IPS-20b (cell line): ENCODE measurements around the gene TMSB4X.

Experiments used
- H3K27ac ChIP-seq: one replicate; pipeline ENCODE4 v1.5.1; 2013; ENCODE audit warnings: low read length
- H3K27me3 ChIP-seq: 2 replicates; pipeline ENCODE4 v1.6.1; 2013; ENCODE audit warnings: mild to moderate bottlenecking, low read length, inconsistent platforms; ENCODE audit not compliant: insufficient read depth
- H3K36me3 ChIP-seq: 2 replicates; pipeline ENCODE4 v1.6.1; 2013; ENCODE audit warnings: low read depth, mild to moderate bottlenecking, inconsistent platforms, low read length, moderate library complexity; ENCODE audit not compliant: insufficient read depth
- H3K4me1 ChIP-seq: 2 replicates; pipeline ENCODE4 v1.6.1; 2013; ENCODE audit warnings: mild to moderate bottlenecking, control low read depth, inconsistent platforms, low read length, moderate library complexity; ENCODE audit not compliant: insufficient read depth
- H3K4me3 ChIP-seq: 2 replicates; pipeline ENCODE4 v1.5.1; 2013; ENCODE audit warnings: mild to moderate bottlenecking, low read length, inconsistent platforms
- H3K9ac ChIP-seq: 2 replicates; pipeline ENCODE4 v1.6.1; 2013; ENCODE audit warnings: low read depth, mild to moderate bottlenecking, inconsistent platforms, low read length, moderate library complexity
- H3K9me3 ChIP-seq: 2 replicates; pipeline ENCODE4 v1.6.1; 2013; ENCODE audit warnings: mild to moderate bottlenecking, low read depth, low read length, inconsistent platforms; ENCODE audit not compliant: insufficient read depth

The TMSB4X gene

GRCh38 chrX:12989461-12989860 lies 14.6 kb downstream of the TMSB4X start:
- Histone ChIP-seq H3K27me3 (no peaks in the 10 kb centered on the region), H3K36me3 (no peaks in the 10 kb centered on the region), H3K9ac (no peak overlapping the region), H3K9me3 (no peaks in the 10 kb centered on the region), H3K27ac (no peak overlapping the region), H3K4me1 (no peaks in the 10 kb centered on the region), H3K4me3 (no peak overlapping the region)

DNA sequence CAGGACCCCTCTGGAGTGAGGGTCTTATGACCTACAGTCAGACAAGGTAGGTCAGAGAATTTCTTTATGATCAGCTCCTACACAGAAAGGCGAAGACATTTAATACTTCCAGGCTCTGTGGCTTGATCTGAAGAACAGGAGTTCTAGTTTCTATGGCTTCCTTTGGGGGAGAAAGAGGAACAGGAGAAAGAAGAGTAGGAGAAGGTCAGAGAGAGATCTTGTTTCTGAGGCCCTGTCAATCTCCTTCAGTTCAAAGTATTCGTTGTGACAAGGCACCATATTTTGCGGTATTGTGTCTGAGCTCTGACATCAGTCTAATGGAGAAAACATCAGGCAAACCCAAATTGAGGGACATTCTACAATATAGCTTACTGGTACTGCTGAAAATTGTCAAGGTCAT lies 16.7 kb downstream of the TMSB4X start:
- Histone ChIP-seq H3K27ac (no peak overlapping the region), H3K9ac (no peak overlapping the region), H3K36me3 (no peaks in the 10 kb centered on the region), H3K4me3 (no peak overlapping the region), H3K27me3 (no peaks in the 10 kb centered on the region), H3K4me1 (no peaks in the 10 kb centered on the region), H3K9me3 (no peaks in the 10 kb centered on the region)

GRCh38 chrX:12992544-12993118 lies 17.7 kb downstream of the TMSB4X start:
- Histone ChIP-seq H3K4me3 (no peak overlapping the region), H3K36me3 (no peaks in the 10 kb centered on the region), H3K27ac (no peak overlapping the region), H3K27me3 (no peaks in the 10 kb centered on the region), H3K9me3 (no peaks in the 10 kb centered on the region), H3K4me1 (no peaks in the 10 kb centered on the region), H3K9ac (no peak overlapping the region)

GRCh38 chrX:12993826-12994225 lies 18.9 kb downstream of the TMSB4X start:
- no peak overlapping the region for H3K9ac ChIP-seq
- no peaks in the 10 kb centered on the region for H3K9me3 ChIP-seq
- no peak overlapping the region for H3K4me3 ChIP-seq
- no peaks in the 10 kb centered on the region for H3K27me3 ChIP-seq
- H3K4me1 ChIP-seq: peaks cover 8% of the 10 kb centered on the region
- H3K36me3 ChIP-seq: no peaks in the 10 kb centered on the region
- H3K27ac ChIP-seq: no peak overlapping the region

GRCh38 chrX:12994321-12994720 lies 19.4 kb downstream of the TMSB4X start:
- no peaks in the 10 kb centered on the region for H3K36me3 ChIP-seq
- no peak overlapping the region for H3K4me3 ChIP-seq
- H3K27ac ChIP-seq: no peak overlapping the region
- no peaks in the 10 kb centered on the region for H3K9me3 ChIP-seq
- H3K4me1 ChIP-seq: peaks cover 13% of the 10 kb centered on the region
- H3K9ac ChIP-seq: no peak overlapping the region
- H3K27me3 ChIP-seq: no peaks in the 10 kb centered on the region

GRCh38 chrX:12996934-12997435 lies 22.1 kb downstream of the TMSB4X start:
- H3K36me3 ChIP-seq: no peaks in the 10 kb centered on the region
- H3K9ac ChIP-seq: no peak overlapping the region
- H3K27ac ChIP-seq: no peak overlapping the region
- no peak overlapping the region for H3K4me3 ChIP-seq
- peaks cover 24% of the 10 kb centered on the region for H3K4me1 ChIP-seq
- no peaks in the 10 kb centered on the region for H3K9me3 ChIP-seq
- no peaks in the 10 kb centered on the region for H3K27me3 ChIP-seq

DNA sequence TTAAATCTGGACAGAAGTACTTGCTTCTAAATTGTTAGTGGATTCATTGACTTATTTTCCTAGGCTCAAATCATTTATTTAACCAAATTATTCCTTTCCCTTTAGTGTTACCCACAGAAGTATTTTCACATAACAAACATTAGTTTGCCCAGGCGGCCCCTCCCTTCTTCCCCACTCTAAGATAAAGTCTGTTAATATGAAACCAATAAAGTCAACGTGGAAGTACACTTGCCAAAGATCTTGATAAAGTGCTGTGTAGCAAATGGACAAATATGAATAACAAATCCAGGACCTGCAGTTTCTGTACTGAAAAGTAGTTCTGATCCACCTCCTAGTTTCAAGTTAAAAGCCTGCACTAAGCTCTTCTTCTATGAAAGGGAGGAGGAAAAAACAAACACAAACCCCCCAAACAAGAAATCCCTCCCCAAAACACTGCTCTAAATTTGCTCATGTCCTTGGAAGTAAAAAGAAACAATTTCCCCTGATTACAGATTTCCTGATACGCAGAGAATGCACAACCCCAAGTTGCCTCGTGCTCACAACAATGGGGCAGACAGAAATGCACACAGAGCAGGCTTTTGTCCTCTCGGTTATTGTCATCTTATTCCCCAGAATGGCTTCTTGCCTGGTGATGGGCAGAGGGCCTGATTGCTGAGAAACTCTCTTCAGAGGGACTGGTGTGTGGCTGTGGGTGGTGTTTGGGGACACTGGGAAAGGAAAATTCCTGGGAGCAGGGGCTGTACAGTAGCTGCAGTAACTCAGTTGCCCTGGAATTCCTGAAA lies 23.2 kb downstream of the TMSB4X start:
- H3K9me3 ChIP-seq: no peaks in the 10 kb centered on the region
- H3K27me3 ChIP-seq: no peaks in the 10 kb centered on the region
- no peak overlapping the region for H3K4me3 ChIP-seq
- no peaks in the 10 kb centered on the region for H3K36me3 ChIP-seq
- H3K4me1 ChIP-seq: peaks cover 24% of the 10 kb centered on the region
- H3K9ac ChIP-seq: peak overlapping the region; percentile 65; the same call in 1 of the 2 replicates
- no peak overlapping the region for H3K27ac ChIP-seq

DNA sequence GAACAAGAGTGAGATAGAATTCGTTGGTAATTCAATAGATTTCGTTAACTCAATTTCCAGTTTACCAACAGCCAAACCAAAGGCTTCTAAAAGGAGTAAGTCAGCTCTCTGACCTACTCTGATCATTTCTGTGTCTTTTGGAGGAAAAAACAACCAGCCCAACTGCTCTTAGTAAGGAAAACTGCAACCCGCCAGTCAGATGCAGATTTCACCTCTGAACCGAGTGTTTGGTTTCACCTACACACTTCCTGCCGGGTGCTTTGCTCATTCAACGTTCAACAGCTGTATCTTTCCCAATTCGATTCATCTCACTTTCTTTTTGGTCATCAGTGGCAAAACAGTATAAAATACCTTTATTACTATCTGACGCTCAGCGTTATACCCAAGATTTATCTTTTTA lies 24.5 kb downstream of the TMSB4X start:
- Histone ChIP-seq H3K27ac (peak overlapping the region; percentile 36), H3K9me3 (no peaks in the 10 kb centered on the region), H3K36me3 (no peaks in the 10 kb centered on the region), H3K4me1 (peaks cover 24% of the 10 kb centered on the region), H3K27me3 (no peaks in the 10 kb centered on the region), H3K9ac (no peak overlapping the region; the same call in 1 of the 2 replicates), H3K4me3 (no peak overlapping the region; the same call in 1 of the 2 replicates)

DNA sequence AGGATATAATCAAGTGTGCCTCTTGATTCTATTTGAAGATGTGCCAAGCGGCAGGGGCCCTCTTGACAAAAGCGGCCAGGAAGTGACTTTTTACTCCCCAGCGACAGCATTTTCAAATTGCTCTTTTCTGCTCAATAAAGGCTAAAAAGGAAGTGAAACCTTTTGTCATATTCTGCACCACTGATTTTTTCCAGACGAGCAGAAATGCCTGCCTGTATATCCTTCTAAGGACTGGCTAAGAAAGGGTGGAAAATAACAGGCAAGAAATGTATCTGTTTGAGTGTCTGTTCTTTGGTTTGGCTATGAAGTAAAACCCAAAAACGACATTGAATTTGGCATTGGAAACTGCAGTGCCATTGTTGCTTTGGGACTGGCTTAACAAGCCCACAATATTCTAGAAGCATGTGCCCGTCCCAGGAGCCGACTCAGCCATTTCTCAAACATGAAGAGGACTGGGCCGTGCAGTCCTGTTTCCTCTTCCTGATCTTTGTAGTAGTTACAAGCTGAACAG lies 25.4 kb downstream of the TMSB4X start:
- Histone ChIP-seq H3K9ac (no peak overlapping the region; the same call in 1 of the 2 replicates), H3K36me3 (no peaks in the 10 kb centered on the region), H3K27me3 (no peaks in the 10 kb centered on the region), H3K4me1 (peaks cover 24% of the 10 kb centered on the region), H3K27ac (no peak overlapping the region), H3K9me3 (no peaks in the 10 kb centered on the region), H3K4me3 (no peak overlapping the region)

DNA sequence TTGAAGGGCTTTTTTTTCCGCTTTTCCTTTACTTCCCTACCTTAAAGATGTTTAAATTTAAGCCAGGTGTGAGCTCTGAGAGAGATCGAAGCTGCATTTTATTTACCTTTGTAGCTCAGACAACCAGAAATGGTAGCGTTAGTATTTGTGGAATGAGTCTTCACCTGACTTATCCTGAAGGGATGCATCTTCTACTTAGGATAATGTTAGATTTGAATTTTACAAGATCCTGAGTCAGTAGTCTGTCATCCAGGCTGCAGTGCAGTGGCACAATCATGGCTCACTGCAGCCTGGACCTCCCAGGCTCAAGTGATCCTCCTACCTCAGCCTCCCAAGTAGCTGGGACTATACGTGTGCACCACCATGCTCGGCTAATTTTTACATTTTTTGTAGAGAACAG lies 26.2 kb downstream of the TMSB4X start:
- no peak overlapping the region for H3K9ac ChIP-seq
- no peak overlapping the region for H3K27ac ChIP-seq
- peaks cover 24% of the 10 kb centered on the region for H3K4me1 ChIP-seq
- H3K27me3 ChIP-seq: no peaks in the 10 kb centered on the region
- H3K36me3 ChIP-seq: no peaks in the 10 kb centered on the region
- no peak overlapping the region for H3K4me3 ChIP-seq
- no peaks in the 10 kb centered on the region for H3K9me3 ChIP-seq

DNA sequence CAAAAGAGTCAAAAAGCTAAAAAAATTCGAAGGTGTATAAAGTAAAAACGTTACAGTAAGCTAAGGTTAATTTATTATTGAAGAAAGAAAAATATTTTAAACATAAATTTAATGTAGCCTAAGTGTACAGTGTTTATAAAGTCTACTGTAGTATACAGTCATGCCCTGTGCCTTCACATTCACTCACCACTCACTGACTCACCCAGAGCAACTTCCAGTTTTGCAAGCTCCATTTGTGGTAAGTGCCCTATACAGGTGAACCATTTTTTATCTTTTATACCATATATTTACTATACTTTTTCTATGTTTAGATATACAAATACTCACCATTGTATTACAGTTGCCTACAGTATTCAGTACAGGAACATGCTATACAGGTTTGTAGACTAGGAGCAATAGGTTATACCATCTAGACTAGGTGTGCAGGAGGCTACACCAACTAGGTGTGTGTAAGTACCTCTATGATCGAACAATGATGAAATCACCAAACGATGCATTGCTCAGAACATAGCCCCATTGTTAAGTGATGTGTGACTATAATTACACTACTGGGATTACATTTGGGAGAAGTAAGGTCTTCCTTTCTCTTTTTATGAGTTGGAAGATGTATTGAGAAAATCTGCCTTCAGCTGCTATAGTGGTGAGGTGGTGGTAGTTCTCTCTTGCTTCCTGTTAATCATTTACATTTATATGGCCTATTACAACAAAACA lies 27.2 kb downstream of the TMSB4X start:
- Histone ChIP-seq H3K4me1 (peaks cover 24% of the 10 kb centered on the region), H3K4me3 (no peak overlapping the region), H3K27me3 (no peaks in the 10 kb centered on the region), H3K27ac (no peak overlapping the region), H3K9me3 (no peaks in the 10 kb centered on the region), H3K36me3 (no peaks in the 10 kb centered on the region), H3K9ac (no peak overlapping the region)
